Panc1 (cell line): ENCODE measurements around the gene PDK3.

Experiments used
- CTCF ChIP-seq: fragments of 450-650 bp; IDR thresholded peaks from 2 replicates; pipeline ENCODE4 v1.5.1; 2017; ENCODE audit warnings: mild to moderate bottlenecking
- POLR2AphosphoS5 ChIP-seq: IDR thresholded peaks from 2 replicates; pipeline ENCODE4 v1.6.1; 2012; ENCODE audit warnings: mild to moderate bottlenecking, low read depth, low read length, moderate library complexity
- REST ChIP-seq, 2 experiments: IDR thresholded peaks; 2 replicates each; pipeline ENCODE4 v1.6.1; 2011 to 2012; ENCODE audit warnings: low read depth in 2 of 2, control low read depth in 1 of 2, low read length in 1 of 2, mild to moderate bottlenecking in 1 of 2, moderate library complexity in 1 of 2; ENCODE audit not compliant: insufficient read depth in 1 of 2
- SIN3A ChIP-seq: IDR thresholded peaks from 2 replicates; pipeline ENCODE4 v1.6.1; 2012; ENCODE audit warnings: low read depth, mild to moderate bottlenecking, low read length, moderate library complexity, borderline replicate concordance; ENCODE audit not compliant: insufficient read depth

GRCh38 chrX:24577091-24577490 is 112.0 kb downstream of the PDK3 start:
- TF ChIP-seq CTCF = no peak
- TF ChIP-seq REST (IDR thresholded peaks at IDR 0.05; ENCODE audit: insufficient read depth in 1 of 2, low read depth in 2 of 2, low read length in 1 of 2) = no peak
- TF ChIP-seq POLR2AphosphoS5 = no peak
- TF ChIP-seq SIN3A = no peak
